22Rv1 (cell line): ENCODE results near the gene DSCAML1.

Experiments
- ZFX ChIP-seq: fragments of 450-650 bp; IDR thresholded peaks from 2 replicates; pipeline ENCODE4 v1.6.1; 2017; ENCODE audit warnings: antibody characterized with exemption, borderline replicate concordance
- TF ChIP-seq, protein P1 (sequence below): fragments of 450-650 bp; IDR thresholded peaks from 2 replicates; pipeline ENCODE4 v1.5.1; 2017; ENCODE audit warnings: mild to moderate bottlenecking

- TF ChIP-seq, protein P1, sequence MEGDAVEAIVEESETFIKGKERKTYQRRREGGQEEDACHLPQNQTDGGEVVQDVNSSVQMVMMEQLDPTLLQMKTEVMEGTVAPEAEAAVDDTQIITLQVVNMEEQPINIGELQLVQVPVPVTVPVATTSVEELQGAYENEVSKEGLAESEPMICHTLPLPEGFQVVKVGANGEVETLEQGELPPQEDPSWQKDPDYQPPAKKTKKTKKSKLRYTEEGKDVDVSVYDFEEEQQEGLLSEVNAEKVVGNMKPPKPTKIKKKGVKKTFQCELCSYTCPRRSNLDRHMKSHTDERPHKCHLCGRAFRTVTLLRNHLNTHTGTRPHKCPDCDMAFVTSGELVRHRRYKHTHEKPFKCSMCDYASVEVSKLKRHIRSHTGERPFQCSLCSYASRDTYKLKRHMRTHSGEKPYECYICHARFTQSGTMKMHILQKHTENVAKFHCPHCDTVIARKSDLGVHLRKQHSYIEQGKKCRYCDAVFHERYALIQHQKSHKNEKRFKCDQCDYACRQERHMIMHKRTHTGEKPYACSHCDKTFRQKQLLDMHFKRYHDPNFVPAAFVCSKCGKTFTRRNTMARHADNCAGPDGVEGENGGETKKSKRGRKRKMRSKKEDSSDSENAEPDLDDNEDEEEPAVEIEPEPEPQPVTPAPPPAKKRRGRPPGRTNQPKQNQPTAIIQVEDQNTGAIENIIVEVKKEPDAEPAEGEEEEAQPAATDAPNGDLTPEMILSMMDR: no peak
- no peak for TF ChIP-seq ZFX
Measured at GRCh38 chr11:117601006-117601708, 195.9 kb downstream of the DSCAML1 start.
